HEK293T (cell line): ENCODE results near the gene RBMS1.

Source experiments
- CTCF ChIA-PET: fragments of 350-600 bp; formaldehyde crosslinking; extraction: SDS; loops from one replicate; lab custom pipeline; 2021; ENCODE audit warnings: antibody characterized with exemption, inconsistent platforms; lab: Yijun Ruan, JAX
- POLR2A ChIA-PET: fragments of 350-600 bp; formaldehyde crosslinking; extraction: SDS; loops from one replicate; lab custom pipeline; 2020; ENCODE audit warnings: antibody characterized with exemption, inconsistent platforms; lab: Yijun Ruan, JAX
- DNase-seq: peaks from one replicate; pipeline ENCODE4 v3.0.0; 2012; ENCODE audit warnings: mixed read lengths; ENCODE audit errors: extremely low spot score
- ARNT ChIP-seq: fragments of 450-650 bp; IDR thresholded peaks from 2 replicates; pipeline ENCODE4 v1.6.1; 2017; ENCODE audit warnings: mild to moderate bottlenecking
- BHLHE40 ChIP-seq: fragments of 450-650 bp; IDR thresholded peaks from 2 replicates; pipeline ENCODE4 v1.6.1; 2016; ENCODE audit warnings: mild to moderate bottlenecking, moderate library complexity, borderline replicate concordance
- CTBP1 ChIP-seq: fragments of 450-650 bp; IDR thresholded peaks from 2 replicates; pipeline ENCODE4 v1.6.1; 2016; ENCODE audit warnings: borderline replicate concordance
- ELF4 ChIP-seq: fragments of 450-650 bp; IDR thresholded peaks from 2 replicates; pipeline ENCODE4 v1.6.1; 2017; ENCODE audit warnings: antibody characterized with exemption
- FOXA1 ChIP-seq: fragments of 450-650 bp; IDR thresholded peaks from 2 replicates; pipeline ENCODE4 v1.6.1; 2016; ENCODE audit warnings: mild to moderate bottlenecking
- FOXK2 ChIP-seq: fragments of 450-650 bp; IDR thresholded peaks from 2 replicates; pipeline ENCODE4 v1.6.1; 2016; ENCODE audit warnings: mild to moderate bottlenecking
- FOXM1 ChIP-seq: fragments of 450-650 bp; IDR thresholded peaks from 2 replicates; pipeline ENCODE4 v1.6.1; 2017; ENCODE audit warnings: mild to moderate bottlenecking, borderline replicate concordance
- HDGF ChIP-seq: fragments of 450-650 bp; IDR thresholded peaks from 2 replicates; pipeline ENCODE4 v1.6.1; 2017; ENCODE audit warnings: antibody characterized with exemption, borderline replicate concordance
- L3MBTL2 ChIP-seq: fragments of 450-650 bp; conservative IDR thresholded peaks from 2 replicates; pipeline ENCODE4 v1.6.1; 2016; ENCODE audit warnings: mild to moderate bottlenecking
- LEF1 ChIP-seq: fragments of 450-650 bp; IDR thresholded peaks from 2 replicates; pipeline ENCODE4 v1.6.1; 2017; ENCODE audit warnings: mild to moderate bottlenecking, borderline replicate concordance
- NFRKB ChIP-seq: fragments of 450-650 bp; IDR thresholded peaks from 2 replicates; pipeline ENCODE4 v1.6.1; 2016; ENCODE audit warnings: mild to moderate bottlenecking, moderate library complexity
- SP1 ChIP-seq: fragments of 450-650 bp; IDR thresholded peaks from 2 replicates; pipeline ENCODE4 v1.6.1; 2017
- SUZ12 ChIP-seq: fragments of 450-650 bp; IDR thresholded peaks from 2 replicates; pipeline ENCODE4 v1.6.1; 2016; ENCODE audit warnings: mild to moderate bottlenecking
- TARDBP ChIP-seq: fragments of 450-650 bp; IDR thresholded peaks from 2 replicates; pipeline ENCODE4 v1.6.1; 2016
- ZNF384 ChIP-seq: fragments of 450-650 bp; IDR thresholded peaks from 2 replicates; pipeline ENCODE4 v1.6.1; 2016
- TF ChIP-seq, protein P1 (sequence below): fragments of 450-650 bp; IDR thresholded peaks from 2 replicates; pipeline ENCODE4 v1.6.1; 2016

The RBMS1 gene

DNA sequence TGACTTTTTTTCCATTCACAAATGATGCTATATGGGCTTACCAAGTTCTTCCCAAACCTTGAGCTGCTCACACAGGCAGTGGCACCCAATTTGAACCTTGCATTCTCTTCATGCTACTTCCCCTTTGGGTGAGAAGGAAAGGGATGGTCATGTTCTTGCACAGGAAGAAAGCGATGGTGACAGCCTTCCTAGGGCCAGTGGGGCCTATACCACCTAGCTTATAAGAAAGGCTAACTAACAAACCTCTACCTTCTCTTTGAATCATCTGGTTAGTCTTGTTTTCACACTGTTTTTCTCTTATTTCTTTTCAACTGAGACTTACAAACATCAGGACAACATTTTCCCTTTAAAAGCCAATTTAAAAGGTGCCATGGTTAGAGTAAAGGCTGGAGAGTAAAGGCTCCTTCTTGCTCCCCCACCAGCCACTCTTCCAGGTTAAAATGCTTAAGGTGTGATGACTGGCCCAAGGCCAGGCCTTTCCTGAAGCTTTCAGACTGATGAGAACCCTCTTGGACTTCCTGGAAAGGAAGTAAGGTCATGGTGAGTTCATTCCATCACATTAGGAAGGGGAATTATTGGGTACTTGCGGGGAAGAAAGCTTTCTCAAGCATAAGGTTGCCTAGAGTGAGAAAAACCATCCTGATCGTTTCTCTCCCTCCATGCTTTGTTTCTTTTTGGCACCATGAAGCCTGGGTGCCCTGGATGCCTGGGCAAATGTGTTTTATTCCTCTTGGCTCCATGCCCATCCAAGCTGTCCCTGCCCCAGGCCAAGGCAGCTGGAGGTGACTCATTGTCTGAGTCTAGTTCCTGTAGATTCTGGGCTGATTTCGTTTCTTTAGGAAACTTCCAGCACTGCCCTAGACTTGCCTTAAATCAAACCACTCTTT, 252.1 kb downstream of the RBMS1 start:
- DNase-seq, result no peak
- ChIA-PET CTCF (interaction anchor here (1.2 to 1.3 kb wide), 2 partner anchors 11 to 132 kb away, joined by 4 to 6 read pairs; no protein-coding TSS in a partner anchor), POLR2A (no interaction called here)
- TF ChIP-seq CTBP1 (no peak), BHLHE40 (no peak), SP1 (no peak), ZNF384 (no peak), ELF4 (no peak)

DNA sequence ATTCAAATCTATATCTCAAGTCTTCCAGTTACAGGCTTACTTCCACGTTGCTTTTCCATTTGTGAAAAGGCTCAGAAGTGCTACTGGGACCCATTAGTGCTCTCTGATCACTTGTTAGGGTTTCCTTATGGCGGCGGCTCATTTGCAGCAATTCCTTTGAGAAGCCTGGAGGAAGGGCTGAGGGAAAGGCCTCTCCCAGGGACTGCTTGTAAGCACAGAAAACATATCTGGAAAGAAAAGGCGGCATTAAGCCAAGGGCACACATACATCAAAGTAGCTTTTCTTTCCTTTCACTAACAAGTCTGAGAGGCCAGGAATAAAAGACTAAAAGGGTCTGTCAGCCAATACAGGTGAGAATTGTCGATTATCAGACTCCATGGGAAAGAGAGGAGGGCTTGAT, 254.2 kb downstream of the RBMS1 start:
- DNase-seq, result no peak
- ChIA-PET CTCF (no interaction called here), POLR2A (no interaction called here)
- no peak for TF ChIP-seq CTBP1
- no peak for TF ChIP-seq HDGF
- TF ChIP-seq TARDBP, result no peak
- no peak for TF ChIP-seq BHLHE40

DNA sequence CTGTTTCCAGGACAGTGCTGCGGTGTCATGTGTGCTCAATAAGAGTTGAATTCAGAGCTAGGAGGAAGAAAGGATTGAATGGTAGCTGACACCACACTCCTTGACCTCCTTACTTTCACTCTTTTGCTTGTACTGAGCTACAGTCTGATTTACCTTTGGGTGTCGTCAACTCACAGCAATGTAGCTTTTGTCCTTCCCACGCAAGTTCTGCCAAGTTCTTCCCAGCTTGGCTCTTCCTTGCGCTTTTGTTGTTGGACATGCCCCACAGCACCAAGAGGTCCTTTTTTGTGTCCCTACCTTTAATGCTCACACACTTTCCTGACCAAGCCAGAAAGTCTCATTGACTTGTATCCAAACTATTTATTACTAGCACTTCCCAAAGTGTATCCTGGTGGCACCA, 255.2 kb downstream of the RBMS1 start:
- ChIA-PET CTCF (no interaction called here), POLR2A (no interaction called here)
- no peak for DNase-seq
- no peak for TF ChIP-seq FOXK2

DNA sequence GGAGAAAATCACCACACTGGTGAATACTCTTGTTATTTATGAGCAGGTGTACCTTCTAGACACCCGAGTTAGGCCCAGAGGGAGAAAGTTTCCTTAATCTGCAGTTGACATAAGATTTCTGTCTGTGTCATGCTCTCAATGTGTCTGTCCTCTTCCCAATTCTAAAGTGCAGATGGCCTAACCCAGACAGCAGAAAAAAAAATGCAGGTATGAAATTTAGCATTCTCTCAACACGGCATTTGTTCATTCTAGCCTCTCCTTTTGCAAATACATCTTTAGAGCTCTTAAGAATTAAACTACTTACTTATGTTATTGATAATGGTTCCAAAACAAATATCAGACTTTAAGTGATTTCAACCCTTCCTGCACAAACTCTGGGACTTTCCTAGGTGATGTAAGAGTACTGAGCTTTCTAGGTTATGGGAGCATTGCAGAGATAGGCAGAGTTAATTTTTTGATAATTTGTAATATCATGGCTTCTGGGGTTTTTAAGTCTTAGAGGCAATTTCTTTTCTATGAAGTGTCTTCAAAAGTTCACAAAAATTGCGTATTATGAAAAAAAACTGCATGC, 260.6 kb downstream of the RBMS1 start:
- ChIA-PET POLR2A (no interaction called here), CTCF (no interaction called here)
- TF ChIP-seq SUZ12, result no peak
- no peak for DNase-seq

DNA sequence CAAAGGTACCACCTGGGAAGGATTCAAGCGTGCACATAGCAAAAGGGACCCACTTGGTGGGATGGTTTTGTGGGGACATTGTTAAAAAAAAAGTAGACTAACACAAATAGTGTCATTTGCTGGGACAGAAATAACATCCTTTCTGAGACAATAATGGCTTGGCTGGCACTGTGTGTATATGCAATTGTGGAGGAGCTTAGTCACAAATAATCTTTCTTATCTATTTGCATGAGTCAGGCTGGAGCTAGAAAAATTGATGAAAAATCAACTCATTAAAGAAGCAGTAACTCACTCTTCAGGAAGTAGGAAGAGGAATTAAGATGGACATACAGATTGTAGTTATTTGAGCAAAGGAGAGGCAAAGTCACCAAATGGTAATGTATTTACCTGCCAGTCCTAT, 264.0 kb downstream of the RBMS1 start:
- no peak for TF ChIP-seq SUZ12
- TF ChIP-seq ARNT, result no peak
- TF ChIP-seq CTBP1, result no peak
- TF ChIP-seq FOXK2, result no peak
- no peak for TF ChIP-seq SP1
- ChIA-PET POLR2A (no interaction called here), CTCF (no interaction called here)
- no peak for DNase-seq

DNA sequence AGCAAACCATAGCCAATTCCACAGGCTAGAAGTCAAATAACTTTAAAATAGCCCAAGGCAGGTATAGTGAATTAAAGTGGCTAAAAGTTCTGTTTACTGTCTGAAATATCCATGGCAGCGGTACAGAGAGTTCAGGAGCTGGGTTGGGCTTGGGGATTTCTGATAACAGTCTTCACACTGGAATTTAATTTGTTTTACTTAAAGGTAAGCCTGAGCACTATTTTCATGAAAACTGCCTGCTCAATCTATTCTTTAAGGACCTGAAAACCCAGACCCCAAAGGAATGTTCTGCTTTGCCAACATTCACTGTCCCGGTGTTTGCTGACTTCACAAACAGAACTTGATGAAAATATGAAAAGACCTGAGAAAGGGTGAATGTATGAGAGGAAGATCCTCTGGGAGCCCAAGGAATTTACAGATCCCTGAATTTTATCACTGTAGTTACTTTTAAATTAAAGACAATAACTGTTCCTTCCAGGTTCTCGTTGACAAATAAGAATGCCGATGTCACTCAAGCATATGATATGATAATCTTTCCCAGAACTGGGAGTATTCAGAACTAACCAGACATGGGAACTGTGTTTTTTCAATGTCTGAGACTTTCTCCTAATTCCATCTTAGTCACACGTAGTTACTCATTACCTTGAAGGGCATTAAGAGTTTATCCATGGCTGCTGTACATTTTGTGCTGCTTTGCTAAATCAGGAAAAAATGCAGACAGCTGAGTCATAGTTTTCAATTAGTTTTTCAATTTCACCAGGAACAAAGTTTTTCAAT, 265.3 kb downstream of the RBMS1 start:
- ChIA-PET POLR2A (no interaction called here), CTCF (no interaction called here)
- TF ChIP-seq BHLHE40 (no peak), ELF4 (no peak), ARNT (no peak), SP1 (no peak), ZNF384 (no peak), FOXK2 (no peak), NFRKB (no peak), SUZ12 (no peak), LEF1 (no peak), L3MBTL2 (no peak), CTBP1 (no peak), HDGF (no peak), FOXM1 (no peak), FOXA1 (no peak), TARDBP (no peak)
- TF ChIP-seq, protein P1, sequence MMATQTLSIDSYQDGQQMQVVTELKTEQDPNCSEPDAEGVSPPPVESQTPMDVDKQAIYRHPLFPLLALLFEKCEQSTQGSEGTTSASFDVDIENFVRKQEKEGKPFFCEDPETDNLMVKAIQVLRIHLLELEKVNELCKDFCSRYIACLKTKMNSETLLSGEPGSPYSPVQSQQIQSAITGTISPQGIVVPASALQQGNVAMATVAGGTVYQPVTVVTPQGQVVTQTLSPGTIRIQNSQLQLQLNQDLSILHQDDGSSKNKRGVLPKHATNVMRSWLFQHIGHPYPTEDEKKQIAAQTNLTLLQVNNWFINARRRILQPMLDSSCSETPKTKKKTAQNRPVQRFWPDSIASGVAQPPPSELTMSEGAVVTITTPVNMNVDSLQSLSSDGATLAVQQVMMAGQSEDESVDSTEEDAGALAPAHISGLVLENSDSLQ, result no peak
- DNase-seq, result no peak

DNA sequence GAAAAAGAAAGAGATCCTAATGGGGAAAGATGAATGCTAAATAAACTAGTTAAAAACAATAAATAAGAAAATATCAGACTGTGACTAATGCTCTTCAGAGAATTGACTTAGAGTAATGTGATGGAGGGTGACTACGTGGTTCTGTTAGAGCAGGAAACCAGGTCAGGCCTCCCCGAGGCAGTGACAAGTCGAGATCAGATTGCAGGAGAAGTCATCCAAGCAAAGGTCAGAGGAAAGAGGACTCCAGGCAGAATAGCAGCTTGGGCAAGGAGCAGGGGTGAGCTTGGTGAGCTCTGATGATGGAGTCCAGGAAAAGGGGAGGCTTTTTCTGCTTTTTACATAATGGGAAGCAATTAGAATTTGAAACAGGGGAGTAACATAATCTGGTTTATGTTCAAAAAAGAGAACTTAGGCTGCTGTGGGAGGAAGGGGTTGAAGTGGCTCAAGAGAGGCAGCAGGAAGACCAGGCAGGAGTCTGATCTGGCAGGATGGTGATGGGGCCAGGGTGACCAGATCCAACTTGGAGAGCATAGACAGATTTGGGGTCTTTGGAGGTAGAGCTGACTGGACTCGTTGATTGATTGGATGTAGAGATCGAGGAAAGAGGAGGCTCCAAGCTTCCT, 266.2 kb downstream of the RBMS1 start:
- no peak for DNase-seq

More for the DNA sequence above, 266.2 kb downstream of the RBMS1 start:
- POLR2A ChIA-PET, result no interaction called here
- no peak for TF ChIP-seq FOXK2
- no peak for TF ChIP-seq L3MBTL2
- TF ChIP-seq LEF1, result no peak
- no peak for TF ChIP-seq FOXM1
- no peak for TF ChIP-seq SP1
- no peak for TF ChIP-seq FOXA1
- no peak for TF ChIP-seq ELF4
- TF ChIP-seq ZNF384, result no peak
- no peak for TF ChIP-seq SUZ12
- no peak for TF ChIP-seq NFRKB
- CTCF ChIA-PET, result no interaction called here
